Coronary artery (tissue), 2 donors: ENCODE data around the gene DTD1.

Experiments used
- DNase-seq: peaks from one replicate; pipeline ENCODE4 v3.0.0-alpha.2; 2017; ENCODE audit warnings: low spot score
- H3K27ac ChIP-seq, 2 donors: fragments of 200-600 bp; sonication (generic); one replicate each; pipeline ENCODE4 v1.5.1; 2016 to 2019
- H3K4me3 ChIP-seq: fragments of 200-600 bp; sonication (generic); 2 replicates; pipeline ENCODE4 v1.5.1; 2016; ENCODE audit warnings: mild to moderate bottlenecking, moderate library complexity
- TF ChIP-seq, protein P1 (sequence below): fragments of 200-600 bp; sonication (generic); IDR thresholded peaks from one replicate; pipeline ENCODE4 v1.5.1; 2019; ENCODE audit warnings: antibody characterized with exemption

Gene DTD1

DNA sequence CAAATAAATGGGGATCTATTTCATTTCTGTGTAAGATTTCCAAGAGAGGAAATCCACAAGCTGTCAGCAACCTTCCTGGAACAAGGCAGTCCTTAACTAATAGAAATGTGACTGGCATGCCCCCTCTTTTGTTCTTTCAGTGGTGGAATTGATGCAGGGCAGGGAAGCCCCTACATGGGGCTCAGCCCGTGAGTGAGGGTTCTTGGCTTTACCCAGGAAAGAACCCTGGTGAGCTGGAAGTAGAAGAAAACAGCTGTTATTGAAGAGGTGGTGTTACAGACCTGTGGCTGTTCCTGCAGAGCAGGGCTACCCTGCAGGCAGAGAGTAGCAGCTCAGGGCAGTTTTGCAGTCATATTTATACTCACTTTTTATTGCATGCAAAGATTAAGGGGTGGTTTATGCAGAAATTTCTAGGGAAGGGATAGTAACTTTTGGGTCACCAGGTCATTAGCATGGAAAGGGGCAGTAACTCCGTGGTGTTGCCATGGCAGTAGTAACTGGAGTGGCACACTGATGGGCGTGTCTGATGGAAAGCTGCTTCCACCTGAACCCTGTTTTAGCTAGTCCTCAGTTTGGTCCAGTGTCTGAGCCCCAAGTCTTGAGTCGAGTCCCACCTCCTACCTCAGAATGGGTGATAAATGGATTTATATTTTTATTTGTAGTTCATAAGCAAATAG, 137.1 kb downstream of the DTD1 start:
- TF ChIP-seq, protein P1, sequence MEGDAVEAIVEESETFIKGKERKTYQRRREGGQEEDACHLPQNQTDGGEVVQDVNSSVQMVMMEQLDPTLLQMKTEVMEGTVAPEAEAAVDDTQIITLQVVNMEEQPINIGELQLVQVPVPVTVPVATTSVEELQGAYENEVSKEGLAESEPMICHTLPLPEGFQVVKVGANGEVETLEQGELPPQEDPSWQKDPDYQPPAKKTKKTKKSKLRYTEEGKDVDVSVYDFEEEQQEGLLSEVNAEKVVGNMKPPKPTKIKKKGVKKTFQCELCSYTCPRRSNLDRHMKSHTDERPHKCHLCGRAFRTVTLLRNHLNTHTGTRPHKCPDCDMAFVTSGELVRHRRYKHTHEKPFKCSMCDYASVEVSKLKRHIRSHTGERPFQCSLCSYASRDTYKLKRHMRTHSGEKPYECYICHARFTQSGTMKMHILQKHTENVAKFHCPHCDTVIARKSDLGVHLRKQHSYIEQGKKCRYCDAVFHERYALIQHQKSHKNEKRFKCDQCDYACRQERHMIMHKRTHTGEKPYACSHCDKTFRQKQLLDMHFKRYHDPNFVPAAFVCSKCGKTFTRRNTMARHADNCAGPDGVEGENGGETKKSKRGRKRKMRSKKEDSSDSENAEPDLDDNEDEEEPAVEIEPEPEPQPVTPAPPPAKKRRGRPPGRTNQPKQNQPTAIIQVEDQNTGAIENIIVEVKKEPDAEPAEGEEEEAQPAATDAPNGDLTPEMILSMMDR, result no peak
- DNase-seq, result no peak
- Histone ChIP-seq H3K27ac (no peak overlapping the region), H3K4me3 (no peak overlapping the region)

GRCh38 chr20:18727032-18727508, 139.2 kb downstream of the DTD1 start:
- DNase-seq, result no peak
- Histone ChIP-seq H3K4me3 (no peak overlapping the region), H3K27ac (no peak overlapping the region)
- TF ChIP-seq, protein P1, result no peak

GRCh38 chr20:18728165-18728869, 140.5 kb downstream of the DTD1 start:
- no peak overlapping the region for H3K27ac ChIP-seq
- no peak overlapping the region for H3K4me3 ChIP-seq
- no peak for DNase-seq
- TF ChIP-seq, protein P1, result no peak

GRCh38 chr20:18728870-18729224, 141.0 kb downstream of the DTD1 start:
- TF ChIP-seq, protein P1, result no peak
- no peak overlapping the region for H3K4me3 ChIP-seq
- DNase-seq, result no peak
- no peak overlapping the region for H3K27ac ChIP-seq

DNA sequence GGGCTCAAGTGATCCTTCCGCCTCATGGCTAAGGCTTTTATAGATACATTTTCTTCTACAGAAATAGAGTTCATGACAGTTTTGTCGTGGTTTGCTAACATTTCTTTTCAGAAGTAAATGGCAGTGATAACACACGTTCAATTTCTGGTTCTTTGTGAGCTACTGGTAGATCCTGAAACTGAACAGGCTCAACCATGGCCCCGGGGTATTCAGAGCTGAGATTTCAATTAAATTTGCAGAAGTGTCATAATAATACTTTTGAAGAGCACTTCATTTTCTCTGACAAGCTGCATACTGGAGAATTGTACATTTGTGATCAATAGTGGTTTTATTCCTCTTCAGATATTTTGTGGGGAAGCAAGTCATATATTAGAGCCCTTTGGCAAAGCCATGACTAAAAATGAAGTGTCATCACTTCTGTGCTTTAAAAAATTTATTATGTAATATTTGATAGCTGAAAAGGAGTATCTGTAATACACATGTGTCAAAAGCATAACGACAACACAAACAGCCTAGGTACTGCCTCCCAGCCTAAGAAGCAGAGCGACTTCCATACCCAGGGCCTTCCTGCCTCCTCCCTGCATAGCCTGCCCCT, 141.5 kb downstream of the DTD1 start:
- TF ChIP-seq, protein P1, result no peak
- no peak for DNase-seq
- no peak overlapping the region for H3K4me3 ChIP-seq
- H3K27ac ChIP-seq, result no peak overlapping the region

GRCh38 chr20:18731940-18732339, 144.1 kb downstream of the DTD1 start:
- no peak overlapping the region for H3K4me3 ChIP-seq
- H3K27ac ChIP-seq, result no peak overlapping the region
- DNase-seq, result no peak
- TF ChIP-seq, protein P1, result no peak
